KMS-11 (cell line): ENCODE results near the gene SRPK3.

Experiments
- H2AFZ ChIP-seq: fragments of 200-600 bp; sonication (generic); 2 replicates; pipeline ENCODE4 v1.6.1; 2016; ENCODE audit warnings: antibody characterized with exemption, mixed run types, low read depth
- H3K27ac ChIP-seq: fragments of 200-600 bp; sonication (generic); 2 replicates; pipeline ENCODE4 v1.6.1; 2016; ENCODE audit warnings: mild to moderate bottlenecking, mixed run types
- H3K27me3 ChIP-seq: fragments of 200-600 bp; sonication (generic); 2 replicates; pipeline ENCODE4 v1.6.1; 2017; ENCODE audit warnings: mild to moderate bottlenecking, low read depth, mixed run types, moderate library complexity; ENCODE audit not compliant: insufficient read depth
- H3K36me3 ChIP-seq: fragments of 200-600 bp; sonication (generic); 2 replicates; pipeline ENCODE4 v1.6.1; 2017; ENCODE audit warnings: mild to moderate bottlenecking, mixed run types; ENCODE audit not compliant: insufficient read depth
- H3K4me1 ChIP-seq: fragments of 200-600 bp; sonication (generic); 2 replicates; pipeline ENCODE4 v1.6.1; 2016; ENCODE audit warnings: mild to moderate bottlenecking, low read depth, mixed run types; ENCODE audit not compliant: poor library complexity, severe bottlenecking
- H3K4me2 ChIP-seq: fragments of 200-600 bp; sonication (generic); 2 replicates; pipeline ENCODE4 v1.7.0; 2016; ENCODE audit warnings: mild to moderate bottlenecking, mixed run types
- H3K4me3 ChIP-seq: fragments of 200-600 bp; sonication (generic); IDR thresholded peaks from 2 replicates; pipeline ENCODE4 v1.6.1; 2017; ENCODE audit warnings: low read depth, low read length, mixed read lengths; ENCODE audit not compliant: insufficient read depth
- H3K79me2 ChIP-seq: fragments of 200-600 bp; sonication (generic); 2 replicates; pipeline ENCODE4 v1.6.1; 2016; ENCODE audit warnings: low read depth, mixed run types; ENCODE audit not compliant: insufficient read depth
- H3K9ac ChIP-seq: fragments of 200-600 bp; sonication (generic); 2 replicates; pipeline ENCODE4 v1.6.1; 2016; ENCODE audit warnings: mild to moderate bottlenecking, mixed run types
- H4K20me1 ChIP-seq: fragments of 200-600 bp; sonication (generic); 2 replicates; pipeline ENCODE4 v1.6.1; 2016; ENCODE audit warnings: mild to moderate bottlenecking, mixed run types; ENCODE audit not compliant: insufficient read depth
- TF ChIP-seq, protein P1 (sequence below): fragments of 200-600 bp; sonication (generic); conservative IDR thresholded peaks from 2 replicates; pipeline ENCODE4 v1.6.1; 2017; ENCODE audit warnings: low read depth, mild to moderate bottlenecking, antibody characterized with exemption, low read length, moderate library complexity, mixed read lengths

The SRPK3 gene

DNA sequence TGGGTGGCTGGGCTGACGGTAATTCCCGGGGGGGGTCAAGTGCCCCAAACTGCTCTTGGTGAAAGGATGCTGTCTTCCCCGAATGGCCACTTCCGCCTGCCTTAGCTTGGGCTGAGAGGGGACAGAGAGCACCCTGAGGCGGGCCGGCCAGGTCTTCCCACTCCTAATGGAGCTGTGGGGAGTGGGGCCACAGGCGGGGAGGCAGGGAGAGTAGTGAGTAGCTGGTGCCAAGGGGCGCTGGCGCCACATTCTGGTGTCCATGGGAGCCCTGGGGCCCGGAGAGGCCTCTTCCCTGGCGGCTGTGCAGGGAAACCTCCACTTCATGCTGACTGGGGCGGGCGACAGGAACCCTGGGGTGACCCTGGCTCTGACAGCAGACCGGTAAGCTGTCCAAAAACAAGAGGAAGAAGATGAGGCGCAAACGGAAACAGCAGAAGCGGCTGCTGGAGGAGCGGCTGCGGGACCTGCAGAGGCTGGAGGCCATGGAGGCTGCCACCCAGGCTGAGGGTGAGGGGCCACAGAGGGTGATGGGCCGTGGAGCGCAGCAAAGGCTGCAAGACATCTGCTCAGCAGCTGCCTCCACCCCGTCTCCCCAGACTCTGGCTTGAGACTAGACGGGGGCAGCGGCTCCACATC lies 2.7 kb downstream of the SRPK3 start:
- Histone ChIP-seq H3K4me2 (no peak overlapping the region), H3K36me3 (no peaks in the 10 kb centered on the region), H4K20me1 (no peaks in the 10 kb centered on the region), H3K4me1 (no peaks in the 10 kb centered on the region), H3K4me3 (no peak overlapping the region), H3K79me2 (no peaks in the 10 kb centered on the region), H3K9ac (no peak overlapping the region), H3K27me3 (peaks cover 6% of the 10 kb centered on the region; the same call in 1 of the 2 replicates), H2AFZ (no peak overlapping the region), H3K27ac (no peak overlapping the region)
- TF ChIP-seq, protein P1, sequence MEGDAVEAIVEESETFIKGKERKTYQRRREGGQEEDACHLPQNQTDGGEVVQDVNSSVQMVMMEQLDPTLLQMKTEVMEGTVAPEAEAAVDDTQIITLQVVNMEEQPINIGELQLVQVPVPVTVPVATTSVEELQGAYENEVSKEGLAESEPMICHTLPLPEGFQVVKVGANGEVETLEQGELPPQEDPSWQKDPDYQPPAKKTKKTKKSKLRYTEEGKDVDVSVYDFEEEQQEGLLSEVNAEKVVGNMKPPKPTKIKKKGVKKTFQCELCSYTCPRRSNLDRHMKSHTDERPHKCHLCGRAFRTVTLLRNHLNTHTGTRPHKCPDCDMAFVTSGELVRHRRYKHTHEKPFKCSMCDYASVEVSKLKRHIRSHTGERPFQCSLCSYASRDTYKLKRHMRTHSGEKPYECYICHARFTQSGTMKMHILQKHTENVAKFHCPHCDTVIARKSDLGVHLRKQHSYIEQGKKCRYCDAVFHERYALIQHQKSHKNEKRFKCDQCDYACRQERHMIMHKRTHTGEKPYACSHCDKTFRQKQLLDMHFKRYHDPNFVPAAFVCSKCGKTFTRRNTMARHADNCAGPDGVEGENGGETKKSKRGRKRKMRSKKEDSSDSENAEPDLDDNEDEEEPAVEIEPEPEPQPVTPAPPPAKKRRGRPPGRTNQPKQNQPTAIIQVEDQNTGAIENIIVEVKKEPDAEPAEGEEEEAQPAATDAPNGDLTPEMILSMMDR, result no peak

GRCh38 chrX:153784325-153784967 lies 3.6 kb downstream of the SRPK3 start:
- H3K27me3 ChIP-seq, result peaks cover 6% of the 10 kb centered on the region; the same call in 1 of the 2 replicates
- H3K4me1 ChIP-seq, result no peaks in the 10 kb centered on the region
- no peak overlapping the region for H3K4me3 ChIP-seq
- no peak overlapping the region for H3K4me2 ChIP-seq
- TF ChIP-seq, protein P1, result no peak
- no peak overlapping the region for H2AFZ ChIP-seq
- H4K20me1 ChIP-seq, result no peaks in the 10 kb centered on the region
- no peaks in the 10 kb centered on the region for H3K36me3 ChIP-seq
- no peaks in the 10 kb centered on the region for H3K79me2 ChIP-seq
- H3K9ac ChIP-seq, result no peak overlapping the region
- H3K27ac ChIP-seq, result no peak overlapping the region

DNA sequence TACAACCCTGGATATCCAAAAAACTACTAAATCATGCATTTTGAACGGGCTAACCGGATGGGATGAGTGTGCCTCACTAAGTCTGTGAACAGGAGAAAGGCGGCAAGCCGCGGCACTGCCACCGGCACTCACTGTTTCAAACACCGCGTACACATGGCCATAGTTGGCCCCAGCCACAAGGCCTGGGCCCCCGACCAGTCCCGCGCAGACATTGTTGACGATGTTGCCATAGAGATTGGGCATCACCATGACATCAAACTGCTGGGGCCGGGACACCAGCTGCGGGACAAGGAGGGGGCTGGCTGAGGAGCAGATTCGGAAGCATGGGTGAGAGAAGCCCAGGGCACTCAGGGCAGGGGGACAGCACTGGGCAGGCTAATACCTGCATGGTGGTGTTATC lies 5.8 kb downstream of the SRPK3 start:
- no peaks in the 10 kb centered on the region for H3K27me3 ChIP-seq
- no peaks in the 10 kb centered on the region for H4K20me1 ChIP-seq
- H3K9ac ChIP-seq, result no peak overlapping the region
- no peaks in the 10 kb centered on the region for H3K36me3 ChIP-seq
- H3K27ac ChIP-seq, result no peak overlapping the region
- no peak overlapping the region for H3K4me2 ChIP-seq
- H3K4me3 ChIP-seq, result no peak overlapping the region
- TF ChIP-seq, protein P1, result no peak
- no peak overlapping the region for H2AFZ ChIP-seq
- H3K4me1 ChIP-seq, result no peaks in the 10 kb centered on the region
- no peaks in the 10 kb centered on the region for H3K79me2 ChIP-seq

DNA sequence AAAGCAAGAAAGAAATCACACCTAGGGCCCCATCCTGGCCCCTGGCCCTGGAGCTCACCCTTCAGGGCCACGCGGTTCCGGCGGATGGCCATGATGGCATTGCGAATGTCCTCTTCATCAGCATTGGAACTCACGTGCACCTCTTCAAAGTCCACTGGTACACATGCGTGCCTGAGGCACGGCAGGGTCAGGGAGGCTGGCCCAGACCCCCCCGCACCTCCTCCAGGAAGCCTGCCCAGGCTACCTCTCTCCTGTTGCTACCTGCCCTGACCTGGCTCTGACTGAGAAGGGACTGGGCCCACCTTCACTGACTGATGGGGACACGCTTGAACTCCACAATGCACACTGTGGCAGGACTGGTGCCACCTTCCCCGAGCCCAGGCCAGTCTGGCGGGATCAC lies 8.8 kb downstream of the SRPK3 start:
- Histone ChIP-seq H3K9ac (no peak overlapping the region), H3K27me3 (no peaks in the 10 kb centered on the region), H3K4me1 (peaks cover 4% of the 10 kb centered on the region), H3K4me2 (no peak overlapping the region), H3K79me2 (peaks cover 15% of the 10 kb centered on the region; the same call in 1 of the 2 replicates), H2AFZ (no peak overlapping the region), H3K27ac (no peak overlapping the region), H4K20me1 (no peaks in the 10 kb centered on the region), H3K36me3 (no peaks in the 10 kb centered on the region), H3K4me3 (no peak overlapping the region)
- TF ChIP-seq, protein P1, result no peak
